ENCODE data around the gene CACNA2D1. TPM values are rescaled to one million over a fixed set of nuclear protein-coding genes. Genes with fewer than 3 reads are reported as not detected.

CACNA2D1 gene
- total and polyA plus RNA-seq, 12 donors, result 10.5 to 60.9 (median 35.9) TPM

GRCh38 chr7:82021713-82022112 is 421.9 kb downstream of the CACNA2D1 start:
- intact Hi-C loops (cut with DNase I), result no loop called here
- Histone ChIP-seq H3K36me3 (replicated peaks in 1 of 2) (no peaks in the 10 kb centered on the region), H3K27me3 (no peaks in the 10 kb centered on the region), H3K4me3 (no peak overlapping the region), H3K4me1 (replicated peaks in 1 of 2) (no peaks in the 10 kb centered on the region), H3K27ac (no peak overlapping the region), H3K9me3 (replicated peaks in 1 of 3) (no peaks in the 10 kb centered on the region)
- no peak for DNase-seq
- no peak for TF ChIP-seq POLR2A (IDR thresholded peaks at IDR 0.05)
- TF ChIP-seq, protein P1, sequence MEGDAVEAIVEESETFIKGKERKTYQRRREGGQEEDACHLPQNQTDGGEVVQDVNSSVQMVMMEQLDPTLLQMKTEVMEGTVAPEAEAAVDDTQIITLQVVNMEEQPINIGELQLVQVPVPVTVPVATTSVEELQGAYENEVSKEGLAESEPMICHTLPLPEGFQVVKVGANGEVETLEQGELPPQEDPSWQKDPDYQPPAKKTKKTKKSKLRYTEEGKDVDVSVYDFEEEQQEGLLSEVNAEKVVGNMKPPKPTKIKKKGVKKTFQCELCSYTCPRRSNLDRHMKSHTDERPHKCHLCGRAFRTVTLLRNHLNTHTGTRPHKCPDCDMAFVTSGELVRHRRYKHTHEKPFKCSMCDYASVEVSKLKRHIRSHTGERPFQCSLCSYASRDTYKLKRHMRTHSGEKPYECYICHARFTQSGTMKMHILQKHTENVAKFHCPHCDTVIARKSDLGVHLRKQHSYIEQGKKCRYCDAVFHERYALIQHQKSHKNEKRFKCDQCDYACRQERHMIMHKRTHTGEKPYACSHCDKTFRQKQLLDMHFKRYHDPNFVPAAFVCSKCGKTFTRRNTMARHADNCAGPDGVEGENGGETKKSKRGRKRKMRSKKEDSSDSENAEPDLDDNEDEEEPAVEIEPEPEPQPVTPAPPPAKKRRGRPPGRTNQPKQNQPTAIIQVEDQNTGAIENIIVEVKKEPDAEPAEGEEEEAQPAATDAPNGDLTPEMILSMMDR (IDR thresholded peaks at IDR 0.05), result no peak

- no peaks in the 10 kb centered on the region for H3K36me3 ChIP-seq (replicated peaks in 1 of 2)
- H3K9me3 ChIP-seq (replicated peaks in 1 of 3), result no peaks in the 10 kb centered on the region
- H3K27me3 ChIP-seq, result no peaks in the 10 kb centered on the region
- DNase-seq, result no peak
- WGBS, 4 donors, result 60 to 78% (median 71%) methylated on average over 2 of the region's 2 CpGs
- no peak overlapping the region for H3K4me3 ChIP-seq
- H3K27ac ChIP-seq, result no peak overlapping the region
- intact Hi-C loops (cut with DNase I), result no loop called here
- H3K4me1 ChIP-seq (replicated peaks in 1 of 2), result no peaks in the 10 kb centered on the region
- TF ChIP-seq, protein P1 (IDR thresholded peaks at IDR 0.05), result no peak
- TF ChIP-seq POLR2A (IDR thresholded peaks at IDR 0.05), result no peak
Measured at GRCh38 chr7:82021036-82021435, 422.5 kb downstream of the CACNA2D1 start.

GRCh38 chr7:82019551-82020475 is 423.8 kb downstream of the CACNA2D1 start:
- 64 to 80% (median 78%) methylated on average over 3 of the region's 3 CpGs for WGBS, 4 donors
- H3K9me3 ChIP-seq (replicated peaks in 1 of 3), result no peaks in the 10 kb centered on the region
- intact Hi-C loops (cut with DNase I), result loop anchor here in 1 of 2 donors (10.0 kb wide), 1 partner anchor 525 kb away; no protein-coding TSS in a partner anchor

GRCh38 chr7:82018226-82018625 is 425.4 kb downstream of the CACNA2D1 start:
- Histone ChIP-seq H3K9me3 (replicated peaks in 1 of 3) (no peaks in the 10 kb centered on the region), H3K4me1 (replicated peaks in 1 of 2) (no peaks in the 10 kb centered on the region), H3K27ac (no peak overlapping the region), H3K4me3 (no peak overlapping the region), H3K27me3 (no peaks in the 10 kb centered on the region), H3K36me3 (replicated peaks in 1 of 2) (no peaks in the 10 kb centered on the region)
- no peak for TF ChIP-seq POLR2A (IDR thresholded peaks at IDR 0.05)
- no peak for DNase-seq
- intact Hi-C loops (cut with DNase I), result loop anchor here in 1 of 2 donors (10.0 kb wide), 1 partner anchor 523 kb away; no protein-coding TSS in a partner anchor

More at GRCh38 chr7:82019551-82020475, 423.8 kb downstream of the CACNA2D1 start:
- no peak for DNase-seq
- Histone ChIP-seq H3K27me3 (no peaks in the 10 kb centered on the region), H3K4me3 (no peak overlapping the region), H3K4me1 (replicated peaks in 1 of 2) (no peaks in the 10 kb centered on the region), H3K36me3 (replicated peaks in 1 of 2) (no peaks in the 10 kb centered on the region), H3K27ac (peak overlapping the region in 1 of 5 donors; percentile 41)
- no peak for TF ChIP-seq POLR2A (IDR thresholded peaks at IDR 0.05)
- TF ChIP-seq, protein P1 (IDR thresholded peaks at IDR 0.05), result no peak
